Thoracic aorta (tissue), 2 donors: ENCODE data around the gene WASF3. TPM values are rescaled to one million over a fixed set of nuclear protein-coding genes. Genes with fewer than 3 reads are reported as not detected.

Source experiments
- ATAC-seq: fragments of 150-250 bp; one replicate; pipeline ENCODE4 v1.8.0; 2017; ENCODE audit warnings: low read depth; ENCODE audit not compliant: insufficient number of reproducible peaks, low FRiP score
- DNase-seq: peaks from one replicate; pipeline ENCODE4 v3.0.0-alpha.2; 2020; ENCODE audit warnings: low spot score
- H3K27ac ChIP-seq, 2 donors: fragments of 200-600 bp; sonication (generic); 1 replicate in 1 of 2; 2 replicates in 1 of 2; pipeline ENCODE4 v1.5.1; 2016; ENCODE audit warnings: mild to moderate bottlenecking in 2 of 2, moderate library complexity in 2 of 2
- H3K27me3 ChIP-seq: fragments of 200-600 bp; sonication (generic); replicated peaks from 2 replicates; pipeline ENCODE4 v1.6.0; 2016; ENCODE audit warnings: mild to moderate bottlenecking; ENCODE audit not compliant: insufficient read depth
- H3K36me3 ChIP-seq: fragments of 200-600 bp; sonication (generic); one replicate; pipeline ENCODE4 v1.5.1; 2016
- H3K4me1 ChIP-seq, 2 donors: fragments of 200-600 bp; sonication (generic); 1 replicate in 1 of 2; 2 replicates in 1 of 2; pipeline versions ENCODE4 v1.5.1 to v1.6.0; 2016; ENCODE audit warnings: low read depth in 2 of 2, mild to moderate bottlenecking in 1 of 2; ENCODE audit not compliant: control insufficient read depth in 1 of 2
- H3K4me3 ChIP-seq: fragments of 200-600 bp; sonication (generic); 2 replicates; pipeline ENCODE4 v1.5.1; 2016; ENCODE audit warnings: mild to moderate bottlenecking
- H3K9me3 ChIP-seq: fragments of 200-600 bp; sonication (generic); 2 replicates; pipeline ENCODE4 v1.5.1; 2016
- CTCF ChIP-seq: fragments of 200-600 bp; sonication (generic); IDR thresholded peaks from one replicate; pipeline ENCODE4 v1.5.1; 2019; ENCODE audit warnings: antibody characterized with exemption
- total RNA-seq, 2 donors: library from RNA; depleted of rRNA; stranded (reverse); fragments of >200 nt; gene quantifications; one replicate each; pipeline versions ENCODE4 v1.1.0 to v1.2.3, GENCODE V29; 2016

The WASF3 gene
- total RNA-seq, 2 donors from 2014 or later: 16.4 to 20.0 TPM

DNA sequence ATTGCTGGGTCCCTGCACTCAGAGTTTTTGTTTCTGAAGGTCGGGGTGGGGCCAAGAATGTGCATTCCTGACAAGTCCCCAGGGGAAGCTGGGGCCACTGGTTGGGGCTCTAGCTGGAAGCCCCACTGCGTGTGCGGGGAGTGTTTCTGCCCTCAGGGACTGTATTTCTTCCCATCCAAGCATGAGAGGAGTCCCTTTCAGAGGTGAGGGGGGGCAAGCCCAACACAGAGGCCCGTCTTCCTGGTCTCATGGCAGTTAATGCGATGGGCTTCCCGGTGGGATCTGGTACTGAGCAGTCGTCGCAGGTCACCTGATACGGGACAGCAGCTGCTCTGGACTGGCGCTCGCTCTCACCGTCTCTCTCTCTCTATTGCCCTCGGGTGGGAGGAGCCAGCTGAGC, 152.7 kb downstream of the WASF3 start:
- Histone ChIP-seq H3K27me3 (no peaks in the 10 kb centered on the region), H3K9me3 (no peaks in the 10 kb centered on the region), H3K4me3 (no peak overlapping the region), H3K4me1 (no peaks in the 10 kb centered on the region), H3K27ac (no peak overlapping the region), H3K36me3 (no peaks in the 10 kb centered on the region)
- ATAC-seq (no peak), DNase-seq (no peak)
- TF ChIP-seq CTCF: no peak

DNA sequence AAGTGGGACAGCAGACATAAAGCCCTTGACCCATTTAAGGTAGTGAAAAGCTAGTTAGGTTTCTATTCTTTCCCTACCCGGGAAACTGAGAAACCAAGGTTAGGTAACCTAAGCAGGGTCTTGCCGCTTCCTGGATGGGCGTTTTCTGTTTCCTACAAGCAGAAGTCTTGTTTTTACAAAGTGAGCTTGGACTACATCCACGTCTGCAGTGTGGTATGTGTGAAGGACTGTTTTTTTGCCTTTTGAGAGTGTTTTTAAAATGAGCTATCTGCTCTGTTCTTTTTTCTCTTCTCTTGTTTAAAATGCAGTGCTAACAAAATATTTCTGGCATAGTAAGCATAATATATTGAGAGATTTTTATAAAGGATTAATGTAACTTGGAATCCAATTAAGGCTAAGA, 153.7 kb downstream of the WASF3 start:
- H3K4me3 ChIP-seq: no peak overlapping the region
- no peaks in the 10 kb centered on the region for H3K36me3 ChIP-seq
- no peak for ATAC-seq
- H3K9me3 ChIP-seq: no peaks in the 10 kb centered on the region
- no peaks in the 10 kb centered on the region for H3K4me1 ChIP-seq
- H3K27ac ChIP-seq: no peak overlapping the region
- TF ChIP-seq CTCF: no peak
- no peak for DNase-seq
- H3K27me3 ChIP-seq: no peaks in the 10 kb centered on the region

DNA sequence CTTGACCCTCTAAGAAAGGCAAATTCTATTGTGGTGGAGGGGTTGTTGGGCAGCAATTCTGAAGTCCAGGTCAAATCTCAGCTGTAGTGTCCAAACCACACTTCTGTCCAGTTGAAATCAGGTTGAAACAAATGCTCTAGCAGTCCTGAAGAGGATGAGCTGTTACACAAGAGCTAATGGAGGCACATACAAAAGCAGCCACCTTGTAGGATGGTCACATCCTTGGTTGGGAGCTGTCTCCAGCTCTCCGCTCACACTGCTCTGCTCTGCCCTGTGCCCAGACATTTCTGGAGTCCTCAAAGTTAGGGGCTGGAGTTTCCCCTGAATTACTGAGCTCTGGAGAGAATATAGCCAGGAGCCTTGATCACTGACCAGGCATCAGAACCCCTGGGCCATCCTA, 155.9 kb downstream of the WASF3 start:
- Histone ChIP-seq H3K4me1 (no peaks in the 10 kb centered on the region), H3K27me3 (no peaks in the 10 kb centered on the region), H3K4me3 (no peak overlapping the region), H3K27ac (no peak overlapping the region), H3K9me3 (no peaks in the 10 kb centered on the region), H3K36me3 (no peaks in the 10 kb centered on the region)
- ATAC-seq (no peak), DNase-seq (no peak)
- no peak for TF ChIP-seq CTCF

- H3K36me3 ChIP-seq: no peaks in the 10 kb centered on the region
- H3K27ac ChIP-seq: no peak overlapping the region
- TF ChIP-seq CTCF: no peak
- DNase-seq (no peak), ATAC-seq (no peak)
- H3K27me3 ChIP-seq: no peaks in the 10 kb centered on the region
- H3K4me3 ChIP-seq: no peak overlapping the region
- no peaks in the 10 kb centered on the region for H3K4me1 ChIP-seq
- H3K9me3 ChIP-seq: no peaks in the 10 kb centered on the region
Measured at GRCh38 chr13:26716984-26717383, 159.5 kb downstream of the WASF3 start.

- H3K27me3 ChIP-seq: no peaks in the 10 kb centered on the region
- ATAC-seq (no peak), DNase-seq (no peak)
- H3K36me3 ChIP-seq: no peaks in the 10 kb centered on the region
- H3K4me1 ChIP-seq: no peaks in the 10 kb centered on the region
- no peak overlapping the region for H3K27ac ChIP-seq
- H3K4me3 ChIP-seq: no peak overlapping the region
- TF ChIP-seq CTCF: no peak
- H3K9me3 ChIP-seq: no peaks in the 10 kb centered on the region
Measured at GRCh38 chr13:26718146-26718545, 160.7 kb downstream of the WASF3 start.
